GM21576 (cell line): ENCODE results near the gene IFNB1.

Experiments used
- ATAC-seq: cut with Tn5 transposase; IDR thresholded peaks from one replicate; pipeline ENCODE4 v1.9.1; 2021; ENCODE audit warnings: mild to moderate bottlenecking, moderate library complexity; ENCODE audit not compliant: unreplicated experiment

Gene IFNB1

DNA sequence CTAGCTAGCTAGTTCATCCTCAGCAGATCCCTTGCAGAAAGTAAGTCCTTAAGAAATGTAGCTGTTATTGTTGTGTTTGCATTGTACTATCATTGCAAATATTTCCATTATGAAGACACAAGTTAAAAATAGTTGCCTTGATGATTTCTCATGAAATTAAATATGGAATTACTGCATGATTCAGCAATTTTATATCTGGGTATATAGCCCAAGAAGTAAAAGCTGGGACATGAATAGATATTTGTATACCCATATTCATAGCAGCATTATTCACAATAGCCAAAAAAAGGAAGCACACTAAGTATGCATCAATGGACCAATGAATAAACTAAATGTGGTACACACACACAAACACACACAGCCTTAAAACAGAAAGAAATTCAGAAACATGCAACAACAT is 6.8 kb downstream of the IFNB1 start:
- no peak for ATAC-seq

GRCh38 chr9:21070171-21070571 is 7.6 kb downstream of the IFNB1 start:
- ATAC-seq = no peak

DNA sequence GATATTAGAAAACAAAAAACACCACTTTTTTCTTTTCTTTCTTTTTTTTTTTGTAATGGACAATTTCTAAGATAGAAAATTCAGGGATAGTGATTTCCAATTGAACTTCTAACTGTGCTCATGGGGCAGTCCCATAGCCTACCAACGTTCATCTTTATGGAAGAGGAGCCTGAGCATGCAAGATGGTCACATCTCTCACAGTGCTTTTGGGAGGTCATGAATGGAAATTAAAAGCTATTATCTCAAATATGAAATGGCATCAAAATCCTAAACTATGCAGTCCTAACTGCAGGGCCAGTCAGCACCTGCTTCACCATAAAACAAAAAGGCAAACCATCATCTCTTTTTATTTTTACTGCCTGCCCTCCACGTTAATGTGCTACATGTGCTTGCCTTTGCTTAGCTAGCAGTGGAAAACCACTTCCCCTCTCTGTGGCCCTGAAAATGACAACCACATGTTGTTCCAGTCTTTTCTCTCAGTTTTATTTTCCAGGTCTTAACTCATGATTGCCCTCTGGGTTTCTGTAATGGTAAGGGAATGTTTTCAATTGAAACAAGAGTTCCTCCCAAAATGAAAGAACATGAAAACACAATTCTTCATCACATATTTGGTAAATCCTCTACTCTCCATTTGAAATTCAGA is 16.7 kb downstream of the IFNB1 start:
- ATAC-seq = peak; percentile 59

- ATAC-seq = no peak
These were observed 20.8 kb downstream of the IFNB1 start for GRCh38 chr9:21056931-21057330.

GRCh38 chr9:21053851-21054250 is 23.9 kb downstream of the IFNB1 start:
- ATAC-seq = no peak

- no peak for ATAC-seq
These were observed 30.5 kb downstream of the IFNB1 start for GRCh38 chr9:21047281-21047691.

GRCh38 chr9:21043841-21044240 is 33.9 kb downstream of the IFNB1 start:
- ATAC-seq = no peak

DNA sequence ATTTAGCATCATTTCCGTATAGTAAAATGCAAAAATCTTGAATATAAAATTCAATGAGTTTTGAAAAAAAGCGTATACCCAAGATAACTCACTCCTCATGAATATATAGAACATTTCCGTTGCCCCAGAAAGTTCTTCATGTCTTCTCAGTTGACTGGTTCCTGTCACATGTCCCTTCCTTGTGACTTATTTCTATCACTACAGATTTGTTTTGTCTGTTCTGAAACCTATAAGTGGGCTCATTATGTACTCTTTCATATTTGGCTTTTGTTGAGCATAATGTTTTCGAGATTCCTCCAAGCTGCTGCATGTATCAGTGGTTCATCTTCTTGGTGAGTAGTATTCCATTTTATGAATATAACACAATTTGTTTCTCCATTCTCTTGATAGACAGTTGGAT is 35.3 kb downstream of the IFNB1 start:
- ATAC-seq = no peak

DNA sequence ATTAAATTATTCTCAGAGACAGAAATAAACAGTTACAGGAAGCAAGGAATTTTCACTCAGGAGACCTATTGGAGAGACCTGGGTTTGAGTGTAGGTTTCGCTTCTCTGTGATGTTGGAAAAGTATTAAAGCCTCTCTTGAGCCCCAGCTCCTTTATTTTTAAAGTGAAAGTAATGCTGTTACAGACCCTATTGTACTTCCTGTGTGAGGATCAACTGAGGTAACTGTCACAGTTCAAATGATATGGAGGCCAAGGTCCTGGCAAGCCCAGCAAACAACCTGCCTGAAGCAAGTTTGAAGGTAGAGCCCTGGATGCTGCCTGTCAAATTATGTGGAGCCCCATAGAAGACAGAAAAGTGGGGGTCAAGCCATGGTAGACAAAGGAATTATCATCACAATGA is 38.4 kb downstream of the IFNB1 start:
- ATAC-seq = no peak

- no peak for ATAC-seq
These were observed 40.5 kb downstream of the IFNB1 start for GRCh38 chr9:21037278-21037677.

DNA sequence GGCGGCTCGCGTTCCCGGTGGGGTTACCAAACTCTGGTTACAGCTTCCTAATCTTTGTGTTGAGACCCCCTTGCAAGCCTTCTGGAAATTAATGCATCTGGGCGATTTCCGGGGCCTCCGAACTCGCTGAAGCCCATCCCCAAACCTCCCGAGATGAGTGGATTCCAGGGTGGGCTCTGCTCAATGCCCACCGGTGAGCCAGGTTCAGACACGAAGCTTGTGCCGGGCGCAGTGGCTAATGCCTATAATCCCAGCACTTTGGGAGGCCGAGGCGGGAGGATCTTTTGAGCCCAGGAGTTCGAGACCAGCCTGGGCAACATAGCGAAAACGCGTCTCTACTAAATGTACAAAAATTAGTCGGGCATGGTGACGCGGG is 45.9 kb downstream of the IFNB1 start:
- ATAC-seq = no peak

GRCh38 chr9:21031091-21031807 is 46.5 kb downstream of the IFNB1 start, which contains the start of gene HACD4:
TSS of gene HACD4 (minus strand) at chr9:21031640. CDS start at chr9:21031590, 50 bp downstream.
- peak; percentile 73 for ATAC-seq

- peak; percentile 79 for ATAC-seq
These were observed 47.2 kb downstream of the IFNB1 start for GRCh38 chr9:21030389-21031035.

DNA sequence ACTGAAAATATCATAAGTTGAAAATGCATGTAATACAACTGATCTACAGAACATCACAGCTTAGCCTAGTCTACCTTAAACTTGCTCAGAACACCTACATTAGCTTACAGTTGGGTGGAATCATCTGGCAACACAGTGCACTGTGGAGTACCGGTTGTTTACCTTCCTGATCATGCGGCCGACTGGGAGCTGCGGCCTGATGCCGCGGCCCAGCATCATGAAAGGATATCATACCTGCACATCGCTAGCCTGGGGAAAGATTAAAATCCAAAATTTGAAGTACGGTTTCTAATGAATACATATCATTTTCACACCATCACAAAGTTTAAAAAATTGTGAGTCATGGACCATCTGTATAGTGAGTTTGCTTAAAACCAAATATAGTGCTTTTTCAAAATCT is 48.1 kb downstream of the IFNB1 start:
- no peak for ATAC-seq

GRCh38 chr9:21028466-21028865 is 49.3 kb downstream of the IFNB1 start:
- ATAC-seq = no peak

DNA sequence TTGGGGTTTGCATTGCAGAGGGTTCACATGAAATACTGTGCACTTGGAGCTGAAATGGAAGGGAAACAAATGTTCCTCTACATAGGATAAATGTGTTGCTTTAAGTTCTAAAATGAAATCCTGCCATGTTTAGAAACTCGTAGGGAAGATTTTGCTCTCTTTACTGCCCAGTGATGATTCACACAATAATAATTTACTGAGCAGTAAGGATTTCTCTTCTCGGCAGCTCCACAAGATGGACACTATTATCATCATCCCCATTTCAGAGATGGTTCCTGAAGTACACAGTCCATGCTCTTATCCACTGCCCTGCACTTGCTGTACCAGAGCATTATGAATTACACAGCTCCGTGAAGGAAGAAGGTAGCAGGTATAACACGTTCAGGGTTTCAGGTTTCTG is 50.4 kb downstream of the IFNB1 start:
- ATAC-seq = no peak
